IMR-90 (cell line): ENCODE measurements around the gene SLC66A2.

Source experiments
- BHLHE40 ChIP-seq: fragments of 150-350 bp; IDR thresholded peaks from 2 replicates; pipeline ENCODE4 v1.6.1; 2016; ENCODE audit warnings: mild to moderate bottlenecking, low read depth, low read length
- CEBPB ChIP-seq: IDR thresholded peaks from 2 replicates; pipeline ENCODE4 v1.6.1; 2012; ENCODE audit warnings: low read depth, low read length, improper control_type of control experiment
- CHD1 ChIP-seq: IDR thresholded peaks from 2 replicates; pipeline ENCODE4 v1.6.1; 2012; ENCODE audit warnings: low read depth, low read length, improper control_type of control experiment
- ELK1 ChIP-seq: fragments of 150-350 bp; IDR thresholded peaks from 2 replicates; pipeline ENCODE4 v1.6.1; 2016; ENCODE audit warnings: low read depth, mild to moderate bottlenecking, low read length, moderate library complexity, borderline replicate concordance
- FOS ChIP-seq: fragments of 150-350 bp; IDR thresholded peaks from 2 replicates; pipeline ENCODE4 v1.6.1; 2016; ENCODE audit warnings: low read depth, low read length
- MXI1 ChIP-seq: IDR thresholded peaks from 2 replicates; pipeline ENCODE4 v1.6.1; 2012; ENCODE audit warnings: low read depth, mild to moderate bottlenecking, low read length, moderate library complexity, borderline replicate concordance
- POLR2A ChIP-seq: IDR thresholded peaks from 2 replicates; pipeline ENCODE4 v1.6.1; 2012; ENCODE audit warnings: mild to moderate bottlenecking, low read depth, low read length
- RAD21 ChIP-seq: IDR thresholded peaks from 2 replicates; pipeline ENCODE4 v1.6.1; 2012; ENCODE audit warnings: low read length, improper control_type of control experiment
- SMC3 ChIP-seq: fragments of 150-350 bp; IDR thresholded peaks from 2 replicates; pipeline ENCODE4 v1.6.1; 2016; ENCODE audit warnings: low read depth, mild to moderate bottlenecking, antibody characterized with exemption, low read length, moderate library complexity
- TF ChIP-seq, protein P1 (sequence below): conservative IDR thresholded peaks from 2 replicates; pipeline ENCODE4 v1.5.1; 2012; ENCODE audit warnings: mild to moderate bottlenecking, low read depth, low read length, improper control_type of control experiment

DNA sequence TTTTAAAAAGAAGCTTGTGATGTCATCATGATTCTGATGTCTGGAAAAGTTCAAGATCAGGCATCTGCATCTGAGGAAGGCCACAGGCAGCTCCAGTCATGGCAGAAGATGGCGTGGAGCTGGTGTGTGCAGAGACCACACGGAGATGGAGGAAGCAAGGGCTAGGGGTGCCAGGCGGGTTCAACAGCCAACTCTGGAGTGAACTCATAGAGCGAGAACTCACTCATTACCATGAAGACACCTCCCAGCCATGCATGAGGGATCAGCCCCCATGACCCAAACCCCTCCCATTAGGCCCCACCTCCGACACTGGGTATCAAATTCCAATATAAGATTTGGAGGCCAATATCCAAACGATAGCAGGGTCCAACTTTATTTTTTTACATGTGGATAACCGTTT is 92.1 kb downstream of the SLC66A2 start:
- no peak for TF ChIP-seq POLR2A
- TF ChIP-seq CEBPB: no peak
- TF ChIP-seq, protein P1, sequence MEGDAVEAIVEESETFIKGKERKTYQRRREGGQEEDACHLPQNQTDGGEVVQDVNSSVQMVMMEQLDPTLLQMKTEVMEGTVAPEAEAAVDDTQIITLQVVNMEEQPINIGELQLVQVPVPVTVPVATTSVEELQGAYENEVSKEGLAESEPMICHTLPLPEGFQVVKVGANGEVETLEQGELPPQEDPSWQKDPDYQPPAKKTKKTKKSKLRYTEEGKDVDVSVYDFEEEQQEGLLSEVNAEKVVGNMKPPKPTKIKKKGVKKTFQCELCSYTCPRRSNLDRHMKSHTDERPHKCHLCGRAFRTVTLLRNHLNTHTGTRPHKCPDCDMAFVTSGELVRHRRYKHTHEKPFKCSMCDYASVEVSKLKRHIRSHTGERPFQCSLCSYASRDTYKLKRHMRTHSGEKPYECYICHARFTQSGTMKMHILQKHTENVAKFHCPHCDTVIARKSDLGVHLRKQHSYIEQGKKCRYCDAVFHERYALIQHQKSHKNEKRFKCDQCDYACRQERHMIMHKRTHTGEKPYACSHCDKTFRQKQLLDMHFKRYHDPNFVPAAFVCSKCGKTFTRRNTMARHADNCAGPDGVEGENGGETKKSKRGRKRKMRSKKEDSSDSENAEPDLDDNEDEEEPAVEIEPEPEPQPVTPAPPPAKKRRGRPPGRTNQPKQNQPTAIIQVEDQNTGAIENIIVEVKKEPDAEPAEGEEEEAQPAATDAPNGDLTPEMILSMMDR: no peak
- no peak for TF ChIP-seq ELK1
- TF ChIP-seq RAD21: no peak
- TF ChIP-seq BHLHE40: no peak
- no peak for TF ChIP-seq SMC3
- TF ChIP-seq MXI1: no peak
- no peak for TF ChIP-seq CHD1
- TF ChIP-seq FOS: no peak
